Neural crest cell (in vitro differentiated cells): Measurements from ENCODE around the gene SPTBN4. TPM values are rescaled to one million over a fixed set of nuclear protein-coding genes. Genes with fewer than 3 reads are reported as not detected.
"Not testable (repeated sequence)": the region's sequence is repeated elsewhere in the genome, so short reads cannot be mapped to it uniquely, and the experiment has no call there.

Experiments
- DNase-seq: peaks from one replicate; pipeline ENCODE4 v3.0.0; 2021; ENCODE audit warnings: low read depth, mixed read lengths, low spot score
- H3K27ac Mint-ChIP-seq: one replicate; pipeline ENCODE4 v1.8.0; 2021; ENCODE audit warnings: mild to moderate bottlenecking, mixed read lengths; ENCODE audit not compliant: unreplicated experiment
- H3K27me3 Mint-ChIP-seq: 2 replicates; pipeline ENCODE4 v1.8.0; 2021; ENCODE audit warnings: low read depth, mild to moderate bottlenecking, mixed read lengths
- H3K36me3 Mint-ChIP-seq: 2 replicates; pipeline ENCODE4 v1.8.0; 2021; ENCODE audit warnings: low read depth, mild to moderate bottlenecking, mixed read lengths
- H3K4me1 Mint-ChIP-seq: 2 replicates; pipeline ENCODE4 v1.8.0; 2021; ENCODE audit warnings: mixed read lengths
- H3K4me3 Mint-ChIP-seq: one replicate; pipeline ENCODE4 v1.8.0; 2021; ENCODE audit warnings: mild to moderate bottlenecking, mixed read lengths
- H3K9me3 Mint-ChIP-seq: 2 replicates; pipeline ENCODE4 v1.8.0; 2021; ENCODE audit warnings: mixed read lengths
- CTCF ChIP-seq: fragments of 200-600 bp; sonication (generic); conservative IDR thresholded peaks from 2 replicates; pipeline ENCODE4 v1.5.0; 2021; ENCODE audit warnings: antibody characterized with exemption, mild to moderate bottlenecking
- total RNA-seq: library from RNA; stranded (reverse); gene quantifications from 2 replicates; pipeline ENCODE4 v1.2.1, GENCODE V29; 2021

The SPTBN4 gene
- total RNA-seq, 1 donor from 2014 or later, result 0.40 TPM

- Mint-ChIP-seq H3K4me1 (peaks cover 41% of the 10 kb centered on the region), H3K4me3 (no peak overlapping the region), H3K9me3 (peaks cover 3% of the 10 kb centered on the region), H3K27me3 (peaks cover 3% of the 10 kb centered on the region), H3K27ac (peak overlapping the region; percentile 43), H3K36me3 (peaks cover 13% of the 10 kb centered on the region)
- DNase-seq, result no peak
- no peak for TF ChIP-seq CTCF
These were observed 123.0 kb downstream of the SPTBN4 start for GRCh38 chr19:40589591-40590429.

DNA sequence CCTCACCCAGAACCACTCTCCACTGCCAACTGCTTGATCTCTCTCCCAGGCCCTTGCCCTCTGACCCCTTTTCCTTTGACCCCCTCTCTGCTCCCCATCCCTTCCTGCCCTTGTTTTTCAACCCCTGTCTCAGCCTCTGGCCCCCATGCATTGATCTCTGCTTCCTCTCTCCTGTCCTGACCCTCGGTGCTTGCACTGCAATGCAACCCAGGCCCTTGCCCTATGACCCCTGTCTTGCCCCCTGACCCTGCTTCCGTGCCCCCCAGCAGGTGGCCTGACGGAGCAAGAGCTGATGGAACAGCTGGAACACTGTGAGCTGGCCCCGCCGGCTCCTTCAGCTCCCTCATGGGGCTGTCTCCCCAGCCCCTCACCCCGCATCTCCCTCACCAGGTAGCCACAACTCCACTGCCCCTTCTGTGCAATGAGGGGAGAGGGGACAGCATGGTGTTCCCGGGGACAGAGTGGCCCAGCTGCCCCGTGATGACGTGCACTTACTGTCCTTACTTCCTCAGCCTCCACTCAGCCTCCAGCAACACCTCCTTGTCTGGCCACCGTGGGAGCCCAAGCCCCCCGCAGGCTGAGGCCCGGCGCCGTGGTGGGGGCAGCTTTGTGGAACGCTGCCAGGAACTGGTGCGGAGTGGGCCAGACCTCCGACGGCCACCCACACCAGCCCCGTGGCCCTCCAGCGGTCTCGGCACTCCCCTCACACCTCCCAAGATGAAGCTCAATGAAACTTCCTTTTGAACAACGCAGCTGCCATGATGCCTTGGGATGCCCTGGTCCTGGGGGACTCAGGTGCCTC lies 123.9 kb downstream of the SPTBN4 start:
- DNase-seq, result no peak

DNA sequence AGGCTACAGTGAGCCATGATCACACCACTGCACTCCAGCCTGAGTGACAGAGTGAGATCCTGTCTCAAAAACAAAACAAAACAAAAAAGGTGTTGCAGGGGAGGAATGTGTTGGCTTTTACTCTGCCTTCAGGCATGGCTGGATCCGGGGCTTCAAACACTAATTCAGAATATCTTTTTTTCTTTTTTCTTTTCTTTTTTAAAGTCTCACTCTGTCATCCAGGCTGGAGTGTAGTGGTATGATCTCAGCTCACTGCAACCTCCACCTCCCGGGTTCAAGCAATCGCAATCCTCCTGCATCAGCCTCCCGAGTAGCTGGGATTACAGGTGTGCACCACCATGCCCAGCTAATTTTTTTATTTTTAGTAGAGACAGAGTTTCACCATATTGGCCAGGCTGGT lies 124.9 kb downstream of the SPTBN4 start:
- peaks cover 39% of the 10 kb centered on the region for H3K4me1 Mint-ChIP-seq
- not testable (repeated sequence) for DNase-seq, H3K27me3 Mint-ChIP-seq, H3K9me3 Mint-ChIP-seq, H3K4me3 Mint-ChIP-seq
- H3K27ac Mint-ChIP-seq, result peak overlapping the region; percentile 19
- H3K36me3 Mint-ChIP-seq, result peaks cover 10% of the 10 kb centered on the region

More for the DNA sequence above, 123.9 kb downstream of the SPTBN4 start:
- TF ChIP-seq CTCF, result no peak
- H3K4me3 Mint-ChIP-seq, result no peak overlapping the region
- peaks cover 3% of the 10 kb centered on the region for H3K9me3 Mint-ChIP-seq
- H3K4me1 Mint-ChIP-seq, result peaks cover 45% of the 10 kb centered on the region
- peak overlapping the region; percentile 43 for H3K27ac Mint-ChIP-seq
- H3K27me3 Mint-ChIP-seq, result peaks cover 3% of the 10 kb centered on the region
- peaks cover 13% of the 10 kb centered on the region for H3K36me3 Mint-ChIP-seq

DNA sequence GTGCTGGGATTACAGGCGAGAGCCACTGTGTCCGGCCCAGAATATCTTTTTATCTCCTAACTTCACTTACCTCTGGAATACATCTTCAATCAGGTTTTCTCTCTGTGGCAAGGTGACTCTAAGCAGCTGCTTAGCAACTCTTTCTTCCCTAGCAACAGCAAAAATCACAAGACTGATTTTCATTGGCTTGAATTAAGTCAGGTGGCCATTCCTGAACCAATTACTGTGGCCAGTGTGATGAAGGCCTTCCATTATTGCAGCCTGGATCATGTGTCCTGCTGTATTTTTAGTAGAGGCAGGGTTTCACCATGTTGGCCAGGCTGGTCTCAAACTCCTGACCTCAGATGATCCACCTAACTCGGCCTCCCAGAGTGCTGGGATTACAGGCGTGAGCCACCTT lies 125.4 kb downstream of the SPTBN4 start:
- Mint-ChIP-seq H3K4me1 (peaks cover 39% of the 10 kb centered on the region), H3K36me3 (peaks cover 6% of the 10 kb centered on the region), H3K27me3 (peaks cover 3% of the 10 kb centered on the region), H3K4me3 (no peak overlapping the region), H3K27ac (no peak overlapping the region), H3K9me3 (peaks cover 3% of the 10 kb centered on the region)
- DNase-seq, result no peak
- no peak for TF ChIP-seq CTCF

GRCh38 chr19:40594255-40594654 lies 127.5 kb downstream of the SPTBN4 start:
- Mint-ChIP-seq H3K27ac (no peak overlapping the region), H3K27me3 (peaks cover 20% of the 10 kb centered on the region), H3K9me3 (peaks cover 3% of the 10 kb centered on the region), H3K4me3 (peak overlapping the region; percentile 65), H3K4me1 (peaks cover 49% of the 10 kb centered on the region), H3K36me3 (peaks cover 3% of the 10 kb centered on the region)
- no peak for TF ChIP-seq CTCF
- DNase-seq, result no peak
